H1 (cell line): ENCODE measurements around the gene CTLA4. TPM values are rescaled to one million over a fixed set of nuclear protein-coding genes. Genes with fewer than 3 reads are reported as not detected.

Source experiments
- CHD1 ChIP-seq: IDR thresholded peaks from 2 replicates; pipeline ENCODE4 v1.6.1; 2012; ENCODE audit warnings: low read depth, low read length, improper control_type of control experiment
- CREB1 ChIP-seq: IDR thresholded peaks from 2 replicates; pipeline ENCODE4 v1.6.1; 2012; ENCODE audit warnings: inconsistent platforms
- JUN ChIP-seq: IDR thresholded peaks from 2 replicates; pipeline ENCODE4 v1.6.1; 2011; ENCODE audit warnings: low read depth, mild to moderate bottlenecking, improper control_type of control experiment, low read length
- polyA plus RNA-seq, 7 experiments: library from polyadenylated mRNA; depleted of rRNA in 3 of 7; stranded (reverse) in 5 of 7; unstranded in 2 of 7; fragments of >200 nt in 5 of 7; fragments of 200-250 nt in 2 of 7; gene quantifications; 1 replicate in 5 of 7; 2 replicates in 1 of 7; 4 replicates in 1 of 7; pipeline versions ENCODE4 v1.2.1 to v1.2.3, GENCODE V29; 2011 to 2013; ENCODE audit warnings: missing spikeins in 2 of 7, mixed read lengths in 2 of 7
- total RNA-seq: library from RNA; stranded (reverse); fragmentation: NEBNext Ultra II Directional; extraction: Animal tissue kit (Norgen Biotek cat#: 25700); gene quantifications from 2 replicates; pipeline ENCODE4 v1.2.1, GENCODE V29; 2021
- TF ChIP-seq, protein P1 (sequence below): fragments of 300-600 bp; sonication (generic); IDR thresholded peaks from 2 replicates; pipeline ENCODE4 v1.7.1; 2012; ENCODE audit warnings: low read length, moderate library complexity, mild to moderate bottlenecking, inconsistent platforms; ENCODE audit not compliant: insufficient replicate concordance

Gene CTLA4
- total and polyA plus RNA-seq, 2 of the 8 experiments (the other 6 are each of a cell fraction or from before 2014, with no cell fraction given) = not detected

- TF ChIP-seq, protein P1, sequence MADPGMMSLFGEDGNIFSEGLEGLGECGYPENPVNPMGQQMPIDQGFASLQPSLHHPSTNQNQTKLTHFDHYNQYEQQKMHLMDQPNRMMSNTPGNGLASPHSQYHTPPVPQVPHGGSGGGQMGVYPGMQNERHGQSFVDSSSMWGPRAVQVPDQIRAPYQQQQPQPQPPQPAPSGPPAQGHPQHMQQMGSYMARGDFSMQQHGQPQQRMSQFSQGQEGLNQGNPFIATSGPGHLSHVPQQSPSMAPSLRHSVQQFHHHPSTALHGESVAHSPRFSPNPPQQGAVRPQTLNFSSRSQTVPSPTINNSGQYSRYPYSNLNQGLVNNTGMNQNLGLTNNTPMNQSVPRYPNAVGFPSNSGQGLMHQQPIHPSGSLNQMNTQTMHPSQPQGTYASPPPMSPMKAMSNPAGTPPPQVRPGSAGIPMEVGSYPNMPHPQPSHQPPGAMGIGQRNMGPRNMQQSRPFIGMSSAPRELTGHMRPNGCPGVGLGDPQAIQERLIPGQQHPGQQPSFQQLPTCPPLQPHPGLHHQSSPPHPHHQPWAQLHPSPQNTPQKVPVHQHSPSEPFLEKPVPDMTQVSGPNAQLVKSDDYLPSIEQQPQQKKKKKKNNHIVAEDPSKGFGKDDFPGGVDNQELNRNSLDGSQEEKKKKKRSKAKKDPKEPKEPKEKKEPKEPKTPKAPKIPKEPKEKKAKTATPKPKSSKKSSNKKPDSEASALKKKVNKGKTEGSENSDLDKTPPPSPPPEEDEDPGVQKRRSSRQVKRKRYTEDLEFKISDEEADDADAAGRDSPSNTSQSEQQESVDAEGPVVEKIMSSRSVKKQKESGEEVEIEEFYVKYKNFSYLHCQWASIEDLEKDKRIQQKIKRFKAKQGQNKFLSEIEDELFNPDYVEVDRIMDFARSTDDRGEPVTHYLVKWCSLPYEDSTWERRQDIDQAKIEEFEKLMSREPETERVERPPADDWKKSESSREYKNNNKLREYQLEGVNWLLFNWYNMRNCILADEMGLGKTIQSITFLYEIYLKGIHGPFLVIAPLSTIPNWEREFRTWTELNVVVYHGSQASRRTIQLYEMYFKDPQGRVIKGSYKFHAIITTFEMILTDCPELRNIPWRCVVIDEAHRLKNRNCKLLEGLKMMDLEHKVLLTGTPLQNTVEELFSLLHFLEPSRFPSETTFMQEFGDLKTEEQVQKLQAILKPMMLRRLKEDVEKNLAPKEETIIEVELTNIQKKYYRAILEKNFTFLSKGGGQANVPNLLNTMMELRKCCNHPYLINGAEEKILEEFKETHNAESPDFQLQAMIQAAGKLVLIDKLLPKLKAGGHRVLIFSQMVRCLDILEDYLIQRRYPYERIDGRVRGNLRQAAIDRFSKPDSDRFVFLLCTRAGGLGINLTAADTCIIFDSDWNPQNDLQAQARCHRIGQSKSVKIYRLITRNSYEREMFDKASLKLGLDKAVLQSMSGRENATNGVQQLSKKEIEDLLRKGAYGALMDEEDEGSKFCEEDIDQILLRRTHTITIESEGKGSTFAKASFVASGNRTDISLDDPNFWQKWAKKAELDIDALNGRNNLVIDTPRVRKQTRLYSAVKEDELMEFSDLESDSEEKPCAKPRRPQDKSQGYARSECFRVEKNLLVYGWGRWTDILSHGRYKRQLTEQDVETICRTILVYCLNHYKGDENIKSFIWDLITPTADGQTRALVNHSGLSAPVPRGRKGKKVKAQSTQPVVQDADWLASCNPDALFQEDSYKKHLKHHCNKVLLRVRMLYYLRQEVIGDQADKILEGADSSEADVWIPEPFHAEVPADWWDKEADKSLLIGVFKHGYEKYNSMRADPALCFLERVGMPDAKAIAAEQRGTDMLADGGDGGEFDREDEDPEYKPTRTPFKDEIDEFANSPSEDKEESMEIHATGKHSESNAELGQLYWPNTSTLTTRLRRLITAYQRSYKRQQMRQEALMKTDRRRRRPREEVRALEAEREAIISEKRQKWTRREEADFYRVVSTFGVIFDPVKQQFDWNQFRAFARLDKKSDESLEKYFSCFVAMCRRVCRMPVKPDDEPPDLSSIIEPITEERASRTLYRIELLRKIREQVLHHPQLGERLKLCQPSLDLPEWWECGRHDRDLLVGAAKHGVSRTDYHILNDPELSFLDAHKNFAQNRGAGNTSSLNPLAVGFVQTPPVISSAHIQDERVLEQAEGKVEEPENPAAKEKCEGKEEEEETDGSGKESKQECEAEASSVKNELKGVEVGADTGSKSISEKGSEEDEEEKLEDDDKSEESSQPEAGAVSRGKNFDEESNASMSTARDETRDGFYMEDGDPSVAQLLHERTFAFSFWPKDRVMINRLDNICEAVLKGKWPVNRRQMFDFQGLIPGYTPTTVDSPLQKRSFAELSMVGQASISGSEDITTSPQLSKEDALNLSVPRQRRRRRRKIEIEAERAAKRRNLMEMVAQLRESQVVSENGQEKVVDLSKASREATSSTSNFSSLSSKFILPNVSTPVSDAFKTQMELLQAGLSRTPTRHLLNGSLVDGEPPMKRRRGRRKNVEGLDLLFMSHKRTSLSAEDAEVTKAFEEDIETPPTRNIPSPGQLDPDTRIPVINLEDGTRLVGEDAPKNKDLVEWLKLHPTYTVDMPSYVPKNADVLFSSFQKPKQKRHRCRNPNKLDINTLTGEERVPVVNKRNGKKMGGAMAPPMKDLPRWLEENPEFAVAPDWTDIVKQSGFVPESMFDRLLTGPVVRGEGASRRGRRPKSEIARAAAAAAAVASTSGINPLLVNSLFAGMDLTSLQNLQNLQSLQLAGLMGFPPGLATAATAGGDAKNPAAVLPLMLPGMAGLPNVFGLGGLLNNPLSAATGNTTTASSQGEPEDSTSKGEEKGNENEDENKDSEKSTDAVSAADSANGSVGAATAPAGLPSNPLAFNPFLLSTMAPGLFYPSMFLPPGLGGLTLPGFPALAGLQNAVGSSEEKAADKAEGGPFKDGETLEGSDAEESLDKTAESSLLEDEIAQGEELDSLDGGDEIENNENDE = no peak
- no peak for TF ChIP-seq CHD1
- TF ChIP-seq JUN = no peak
- TF ChIP-seq CREB1 = no peak
Observed at GRCh38 chr2:203904022-203904421, 36.5 kb downstream of the CTLA4 start (continued).
